Epithelial cell of umbilical artery (primary cell): Measurements from ENCODE around the gene CAPN10. TPM values are rescaled to one million over a fixed set of nuclear protein-coding genes. Genes with fewer than 3 reads are reported as not detected.

Experiments used
- total RNA-seq: library from RNA; depleted of rRNA; stranded (reverse); fragments of >200 nt; gene quantifications from 2 replicates; pipeline ENCODE4 v1.2.3, GENCODE V29; 2014

The CAPN10 gene
- 20.1 and 23.7 TPM in 2 replicates for total RNA-seq

GRCh38 chr2:240586198-240586918, at the start of gene CAPN10:
Gene CAPN10 (plus strand): TSS chr2:240586734. CDS start chr2:240586912, 178 bp downstream.

GRCh38 chr2:240557808-240558207, 28.7 kb upstream of the CAPN10 start, which contains the start of gene ANKMY1:
Gene ANKMY1 (minus strand): TSS chr2:240557988. CDS start chr2:240557335, 653 bp downstream.

GRCh38 chr2:240560084-240560479, 26.5 kb upstream of the CAPN10 start, which contains the start of gene DUSP28:
Gene DUSP28 (plus strand): TSS chr2:240560357. CDS start chr2:240560685, 328 bp downstream.

GRCh38 chr2:240567872-240568677, 18.5 kb upstream of the CAPN10 start, which contains the start of gene RNPEPL1:
Gene RNPEPL1 (plus strand): TSS chr2:240568484. CDS start chr2:240568587, 103 bp downstream.

GRCh38 chr2:240624950-240625621, 38.6 kb downstream of the CAPN10 start, which contains the start of gene GPR35:
Gene GPR35 (plus strand): TSS chr2:240625480. CDS start chr2:240629953, 4,473 bp downstream.

Other genes with a start within 250 kb of the CAPN10 start
- 10.4 and 10.5 TPM in 2 replicates for gene GPC1, start 151.1 kb upstream of the CAPN10 start, total RNA-seq
- 4.0 and 4.9 TPM in 2 replicates for gene ANKMY1, start 28.7 kb upstream of the CAPN10 start, total RNA-seq
- 2.7 and 3.2 TPM in 2 replicates for gene DUSP28, start 26.4 kb upstream of the CAPN10 start, total RNA-seq
- gene RNPEPL1, start 18.2 kb upstream of the CAPN10 start, total RNA-seq: 7.6 and 20.1 TPM in 2 replicates
- gene GPR35, start 38.7 kb downstream of the CAPN10 start, total RNA-seq: 0.15 TPM in 1 of 2 replicates, not detected in the other
- not detected in 2 replicates for gene AQP12B, start 96.2 kb downstream of the CAPN10 start, total RNA-seq
- not detected in 2 replicates for gene AQP12A, start 105.1 kb downstream of the CAPN10 start, total RNA-seq
- gene KIF1A, start 233.5 kb downstream of the CAPN10 start, total RNA-seq: under 0.01 TPM in 1 of 2 replicates, not detected in the other